GM21825 (cell line): ENCODE measurements around the gene PRTFDC1.
"Not testable (repeated sequence)": the region's sequence is repeated elsewhere in the genome, so short reads cannot be mapped to it uniquely, and the experiment has no call there.

ENCODE experiments used
- ATAC-seq: cut with Tn5 transposase; IDR thresholded peaks from one replicate; pipeline ENCODE4 v1.9.1; 2021; ENCODE audit warnings: mild to moderate bottlenecking, moderate library complexity; ENCODE audit not compliant: unreplicated experiment

PRTFDC1 gene

DNA sequence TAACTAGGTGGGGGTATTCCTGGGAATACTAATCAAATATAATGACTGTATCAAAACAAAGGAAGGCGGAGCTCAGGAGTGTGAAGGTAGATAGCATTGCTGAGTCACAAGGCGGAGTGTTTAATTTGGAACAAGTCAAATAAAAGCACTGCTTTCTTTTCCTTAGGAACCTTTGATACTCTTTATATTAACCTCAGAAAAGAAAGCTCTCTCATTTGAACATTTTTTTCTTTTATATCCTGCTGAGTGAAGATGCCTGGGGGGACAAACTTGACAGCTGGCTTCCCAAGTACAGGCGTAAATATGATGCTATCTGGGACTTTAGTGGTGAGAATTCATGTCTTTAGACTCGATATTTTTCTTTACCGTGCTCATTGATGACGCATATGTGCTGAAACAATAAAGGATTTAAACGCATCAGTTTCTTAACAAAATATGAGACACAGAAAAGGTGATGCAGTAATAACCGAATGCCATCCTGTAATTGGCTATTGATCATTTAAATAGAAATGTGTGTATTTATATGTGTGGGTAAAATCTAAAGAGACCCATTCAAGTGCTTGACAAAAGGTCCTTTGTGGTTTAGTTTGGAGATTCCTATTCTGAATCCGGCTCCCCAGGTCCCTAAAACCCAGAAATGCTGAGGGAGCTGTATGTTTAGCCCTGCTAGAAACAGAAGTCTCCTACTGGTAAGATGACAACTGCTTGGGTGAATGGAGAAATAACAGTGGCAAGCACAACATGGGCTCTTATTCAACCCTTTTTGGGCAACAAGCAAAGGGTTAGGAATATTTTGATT is 102.7 kb downstream of the PRTFDC1 start:
- no peak for ATAC-seq

DNA sequence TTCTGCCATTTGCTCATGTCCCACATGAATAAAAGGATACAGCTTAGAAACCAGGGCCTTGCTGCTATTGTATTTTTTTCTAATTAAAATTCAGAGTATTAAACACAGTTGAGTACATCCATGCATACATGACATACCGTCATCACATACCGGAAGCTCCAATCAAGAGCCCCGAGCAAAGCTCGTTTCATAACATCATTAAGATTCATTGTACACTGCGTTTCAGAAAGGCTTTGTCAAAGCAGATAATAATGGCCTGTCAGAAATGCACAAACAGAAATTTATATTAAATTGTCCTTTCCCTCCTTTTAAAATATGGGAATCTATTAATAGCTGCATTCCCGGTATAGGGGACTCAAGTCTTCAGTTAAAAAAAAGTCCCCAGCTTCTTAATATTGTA is 103.4 kb downstream of the PRTFDC1 start:
- no peak for ATAC-seq

DNA sequence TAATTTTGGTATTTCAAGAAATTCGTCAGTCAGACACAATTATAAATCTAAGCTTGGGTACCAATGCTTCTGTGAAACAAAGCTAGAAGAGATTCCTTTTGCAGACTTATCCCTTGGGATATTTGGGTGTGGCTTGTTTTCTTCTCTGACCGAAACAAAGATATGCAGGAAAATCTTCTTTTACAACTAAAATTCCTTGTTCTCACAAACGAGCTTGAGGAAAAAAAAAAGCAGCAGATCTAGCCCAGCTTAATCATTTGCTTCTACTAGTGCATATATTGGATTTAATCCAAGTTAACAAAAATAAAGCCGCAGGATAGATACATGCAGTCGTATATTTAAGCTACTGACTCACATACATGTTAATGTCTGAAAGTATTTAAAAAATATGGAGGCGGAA is 104.2 kb downstream of the PRTFDC1 start:
- no peak for ATAC-seq

DNA sequence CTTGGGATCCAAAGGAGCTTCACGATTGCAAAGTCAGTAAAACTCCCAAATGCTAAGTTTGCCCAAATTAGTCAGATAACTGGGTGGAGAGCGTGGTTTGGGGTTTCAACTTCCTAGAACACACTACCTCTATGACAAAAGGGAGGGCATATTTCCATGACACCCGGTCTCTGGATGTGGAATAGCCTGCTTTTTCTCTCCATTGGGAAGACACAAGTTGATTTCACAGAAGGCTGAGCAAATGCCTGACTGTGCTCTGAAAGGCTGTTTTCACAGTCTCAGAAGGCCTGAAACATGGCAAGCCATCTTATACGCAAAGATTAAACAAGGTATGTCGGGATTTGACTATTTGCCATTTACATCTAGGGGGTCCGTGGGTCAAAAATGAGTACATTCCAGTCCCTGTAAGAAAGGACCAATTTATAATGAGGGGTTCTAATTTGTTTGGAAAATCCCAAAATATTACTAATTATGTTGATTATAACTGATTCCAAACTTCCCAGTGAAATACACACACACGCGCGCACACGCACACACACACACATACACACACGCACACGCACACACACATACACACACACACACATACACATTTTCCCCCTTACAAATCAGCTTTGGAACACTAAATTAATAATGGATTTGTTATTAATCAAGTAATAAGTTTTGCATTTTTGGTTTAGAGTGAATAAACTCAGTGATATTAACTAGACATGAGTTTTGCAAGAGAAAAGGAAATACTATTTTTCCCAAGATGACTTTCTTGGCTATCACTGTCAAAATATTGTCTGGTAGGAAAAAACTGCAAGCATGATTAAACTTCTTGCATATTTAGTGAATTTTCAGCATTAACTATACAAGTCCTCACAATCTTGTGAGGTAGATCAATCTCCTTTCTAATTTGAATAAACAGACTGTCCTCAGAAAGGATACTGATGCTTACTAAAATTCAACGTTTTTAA is 105.0 kb downstream of the PRTFDC1 start:
- no peak for ATAC-seq

DNA sequence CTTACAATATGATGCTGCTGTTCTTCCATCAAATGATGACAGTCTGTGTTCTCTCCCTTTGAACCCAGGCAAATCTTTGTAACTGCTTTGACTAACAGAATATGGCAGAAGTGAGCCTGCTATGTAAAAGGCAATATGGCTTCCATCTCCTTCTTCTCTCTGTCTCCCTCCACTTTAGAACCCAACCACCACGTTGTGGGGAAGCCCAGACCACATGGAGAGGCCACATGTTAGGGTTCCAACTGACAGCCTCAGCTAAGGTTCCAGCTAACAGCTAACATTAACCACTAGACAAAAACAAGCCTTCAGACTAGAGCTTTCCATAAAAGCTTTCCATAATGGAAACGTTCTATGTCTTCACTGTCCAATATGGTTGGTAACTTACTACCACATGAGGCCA is 107.7 kb downstream of the PRTFDC1 start:
- no peak for ATAC-seq

DNA sequence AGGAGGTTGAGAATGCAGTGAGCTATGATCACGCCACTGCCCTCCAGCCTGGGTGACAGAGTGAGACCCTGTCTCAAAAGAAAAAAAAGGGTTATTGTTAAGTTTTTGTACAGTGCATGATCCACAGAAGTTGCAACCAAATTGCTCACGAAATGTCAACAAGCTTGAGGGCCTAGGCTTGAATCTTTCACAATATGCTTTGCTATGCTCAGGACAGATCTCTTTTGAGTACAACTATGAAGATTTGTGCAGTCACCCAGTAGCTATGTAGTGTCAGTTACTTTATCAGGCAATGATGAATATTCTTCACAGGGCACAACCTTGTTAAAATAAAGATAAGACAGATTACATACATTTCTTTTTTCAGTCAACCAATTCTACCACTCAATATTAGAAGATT is 109.2 kb downstream of the PRTFDC1 start:
- no peak for ATAC-seq

DNA sequence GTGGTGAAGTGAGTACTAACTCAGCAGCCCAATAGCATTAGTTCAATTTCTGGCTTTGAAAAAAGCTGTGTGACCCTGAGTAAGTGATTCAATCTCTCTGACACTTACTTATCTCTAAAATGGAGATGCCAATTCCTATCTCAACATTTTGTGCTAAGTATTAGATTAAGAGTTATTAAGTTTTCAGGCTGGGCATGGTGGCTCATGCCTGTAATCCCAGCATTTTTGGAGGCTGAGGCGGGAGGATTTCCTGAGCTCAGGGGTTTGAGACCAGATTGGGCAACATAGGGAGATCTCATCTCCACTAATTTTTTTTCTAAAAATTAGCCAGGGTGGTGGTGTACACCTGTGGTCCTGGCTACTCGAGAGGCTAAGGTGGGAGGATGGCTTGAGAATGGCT is 109.5 kb downstream of the PRTFDC1 start:
- ATAC-seq, result no peak

DNA sequence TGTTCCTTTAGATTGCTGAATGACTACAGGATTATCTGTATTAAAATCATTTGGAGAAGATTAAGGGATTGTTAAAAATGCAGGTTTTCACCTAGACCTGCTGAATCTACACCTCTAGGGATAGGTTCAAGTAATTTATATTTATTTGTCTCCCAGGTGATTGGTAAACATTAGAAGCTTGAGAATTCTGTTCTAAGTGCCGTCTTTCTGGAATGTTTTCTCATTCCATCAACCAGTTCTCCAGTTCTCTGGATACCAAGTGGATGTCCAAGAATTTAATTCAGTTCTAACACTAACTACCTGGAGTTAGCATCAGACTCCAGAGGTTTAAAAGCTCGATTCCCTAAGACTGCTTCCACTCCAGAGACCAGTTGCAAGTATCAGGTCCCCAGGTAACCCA is 110.9 kb downstream of the PRTFDC1 start:
- no peak for ATAC-seq

DNA sequence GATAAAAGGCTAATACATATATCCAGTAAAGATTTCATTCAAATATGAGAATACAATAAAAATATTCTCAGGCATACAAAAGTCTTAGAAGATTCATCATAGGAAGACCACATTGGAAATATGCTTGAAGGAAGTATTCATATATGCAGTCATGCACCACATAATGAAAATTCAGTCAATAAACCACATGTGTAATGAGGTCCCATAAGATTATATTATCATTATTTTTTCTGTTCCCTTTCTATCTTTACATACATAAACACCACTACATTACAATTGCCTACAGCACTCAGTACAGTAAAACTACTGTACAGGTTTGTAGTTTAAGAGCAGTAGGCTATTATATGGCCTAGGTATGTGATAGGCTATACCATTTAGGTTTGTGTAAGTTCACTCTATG is 111.6 kb downstream of the PRTFDC1 start:
- ATAC-seq, result no peak

DNA sequence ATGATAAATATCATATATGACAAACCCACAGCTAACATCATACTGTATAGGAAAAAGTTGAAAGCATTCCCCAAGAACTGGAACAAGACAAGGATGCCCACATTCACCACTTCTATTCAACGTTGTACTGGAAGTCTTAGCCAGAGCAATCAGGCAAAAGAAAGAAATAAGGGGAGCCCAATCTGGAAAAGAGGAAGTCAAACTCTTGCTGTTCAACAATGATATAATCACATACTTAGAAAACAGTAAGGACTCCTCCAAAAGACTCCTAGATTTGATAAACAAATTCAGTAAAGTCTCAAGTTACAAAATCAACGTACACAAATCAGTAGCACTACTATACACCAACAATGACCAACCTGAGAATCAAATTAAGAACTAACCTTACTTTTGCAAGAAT is 114.6 kb downstream of the PRTFDC1 start:
- ATAC-seq, result not testable (repeated sequence)

DNA sequence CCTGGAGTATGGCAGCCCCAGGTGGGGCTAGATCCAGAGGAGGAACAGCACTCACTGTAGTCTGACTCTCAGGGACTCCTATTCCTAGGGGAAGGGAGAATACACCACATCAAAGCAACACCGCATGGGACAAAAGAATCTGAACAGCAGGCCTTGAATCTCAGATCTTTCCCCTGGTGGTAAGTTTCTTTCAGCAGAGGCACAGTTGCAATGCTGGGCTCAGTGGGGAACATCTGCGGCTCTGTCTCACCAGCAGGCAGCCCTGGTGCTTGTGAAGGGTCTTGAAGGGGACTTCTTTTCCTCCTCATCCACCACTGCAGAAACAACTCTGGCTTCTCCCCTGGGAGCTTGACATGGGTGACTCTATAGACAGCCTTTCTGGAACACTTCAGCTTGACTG is 117.5 kb downstream of the PRTFDC1 start:
- no peak for ATAC-seq

DNA sequence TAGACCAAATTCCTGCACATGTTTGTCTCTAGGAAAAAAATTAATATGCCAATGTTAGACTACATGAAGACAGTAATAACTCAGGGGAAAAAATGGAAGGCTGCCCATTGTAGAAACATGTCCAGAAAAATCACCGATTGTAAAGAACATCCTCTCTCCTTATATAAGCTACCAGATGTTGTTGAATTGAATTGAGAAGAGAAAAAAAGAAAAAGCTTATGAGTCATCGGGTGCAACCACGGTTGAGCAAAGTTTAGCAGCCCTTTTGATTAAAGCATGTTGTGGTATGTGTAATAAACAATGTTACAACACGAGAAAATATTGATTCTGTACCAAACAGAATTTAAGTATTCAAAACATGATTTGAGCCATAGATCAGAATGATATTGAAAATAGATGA is 126.4 kb downstream of the PRTFDC1 start:
- no peak for ATAC-seq

DNA sequence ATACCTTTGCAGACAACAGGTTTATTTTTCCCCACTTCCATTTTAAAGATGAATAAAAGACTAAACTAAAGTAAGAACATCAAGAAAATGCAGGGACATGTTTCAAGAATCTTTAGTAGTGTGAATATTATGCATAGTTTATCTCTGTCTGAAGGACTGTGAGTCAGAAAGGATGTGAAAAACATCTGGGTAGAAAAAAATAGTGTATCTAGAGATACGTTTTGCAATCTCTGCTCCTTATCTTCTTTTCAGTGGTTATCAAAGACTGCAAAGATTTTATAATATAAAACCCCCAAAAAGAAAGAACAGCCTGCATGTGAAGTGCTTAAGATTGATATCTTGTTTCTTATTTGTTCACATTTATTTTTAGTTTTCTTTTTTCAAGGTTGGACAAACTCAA is 126.9 kb downstream of the PRTFDC1 start:
- ATAC-seq, result no peak

DNA sequence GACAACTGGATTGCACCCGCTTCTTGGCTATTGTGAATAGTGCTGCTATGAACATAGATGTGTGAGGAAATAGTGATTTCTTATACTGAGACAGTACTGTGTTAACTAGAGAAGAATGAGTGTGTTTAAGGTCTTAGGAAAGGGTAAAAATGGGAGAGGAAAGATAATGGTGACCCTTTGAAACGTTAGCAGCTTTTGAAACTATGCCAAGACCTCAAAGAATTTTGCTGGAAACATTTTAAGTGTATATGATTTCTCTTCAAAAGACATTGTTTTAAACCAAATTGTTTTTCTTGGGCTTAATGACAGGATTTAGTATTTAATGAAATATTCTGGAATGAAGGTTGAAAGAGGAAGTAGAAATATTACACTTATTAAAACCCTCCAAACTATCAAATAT is 127.9 kb downstream of the PRTFDC1 start:
- ATAC-seq, result no peak

DNA sequence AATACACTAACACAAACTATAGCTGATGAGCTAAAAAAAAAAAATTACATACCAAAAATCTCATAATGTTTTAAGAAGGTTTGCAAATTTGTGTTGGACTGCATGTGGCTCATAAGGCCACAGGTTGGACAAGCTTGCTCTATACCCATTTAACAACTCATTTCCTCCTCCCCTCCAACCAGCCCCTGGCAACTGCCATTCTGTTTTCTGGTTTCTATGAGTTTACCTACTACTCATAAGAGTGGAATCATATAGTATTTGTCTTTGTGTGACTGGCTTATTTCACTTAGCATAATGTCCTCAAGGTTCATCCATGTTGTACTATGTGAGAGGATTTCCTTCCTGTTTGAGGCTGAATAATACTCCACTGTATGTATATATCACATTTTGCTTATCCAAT is 128.3 kb downstream of the PRTFDC1 start:
- ATAC-seq, result no peak

DNA sequence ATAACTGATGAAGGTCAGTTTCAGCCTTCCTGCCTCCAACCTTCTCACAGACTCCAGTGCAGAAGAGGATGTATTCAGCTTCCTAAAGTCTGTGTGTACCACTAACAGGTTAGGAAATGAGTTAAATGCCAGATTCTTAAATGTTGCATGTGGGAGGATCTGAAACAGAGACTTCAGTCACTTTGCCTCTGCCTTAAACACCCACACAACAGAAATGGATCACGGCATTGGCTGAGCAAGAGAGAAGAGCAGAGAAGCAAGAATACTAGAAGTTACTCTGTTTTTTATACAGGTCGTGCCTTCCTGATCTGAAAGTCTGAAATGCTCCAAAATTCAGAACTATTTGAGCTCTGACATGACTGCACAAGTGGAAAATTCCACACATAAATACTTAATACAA is 129.8 kb downstream of the PRTFDC1 start:
- ATAC-seq, result peak; percentile 71

DNA sequence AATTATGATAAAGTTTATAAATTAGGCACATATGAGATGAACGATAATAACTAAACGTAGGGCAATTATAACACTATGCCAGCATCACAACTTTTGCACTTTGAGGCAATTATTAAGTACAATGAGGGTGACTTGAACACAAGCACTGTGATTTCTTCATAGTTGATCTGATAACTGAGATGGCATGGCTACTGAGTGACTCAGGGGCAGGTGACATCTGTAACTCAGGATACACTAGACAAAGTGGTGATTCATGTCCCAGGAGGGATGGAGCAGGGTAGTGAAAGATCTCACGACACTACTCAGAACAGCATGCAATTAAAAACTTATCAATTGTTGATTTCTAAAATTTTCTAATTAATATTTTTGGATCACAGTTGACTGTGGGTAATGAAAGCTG is 130.4 kb downstream of the PRTFDC1 start:
- ATAC-seq, result no peak

DNA sequence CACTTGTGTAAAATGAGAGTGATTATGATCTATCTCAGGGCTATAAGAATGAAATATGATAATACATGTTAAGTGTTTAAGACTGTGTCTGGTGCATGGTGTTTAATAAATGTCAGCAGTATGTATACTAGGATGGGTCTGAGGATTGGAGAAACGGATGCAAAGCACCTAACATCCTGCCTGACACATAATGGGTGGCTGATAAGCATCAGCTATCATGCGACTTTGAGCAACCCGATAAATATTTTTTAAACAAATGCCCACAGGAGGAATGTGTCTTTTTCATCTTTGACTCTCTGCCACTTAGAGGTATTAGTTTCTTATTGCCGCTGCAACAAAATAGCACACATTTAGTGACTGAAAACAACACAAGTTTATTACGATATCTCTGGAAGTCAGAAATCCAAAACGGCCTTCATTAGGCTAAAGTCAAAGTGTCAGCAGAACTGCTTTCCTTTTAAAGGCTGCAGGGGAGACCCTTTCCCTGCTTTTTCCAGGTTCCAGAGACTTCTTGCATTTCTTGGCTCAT is 135.5 kb downstream of the PRTFDC1 start:
- no peak for ATAC-seq

DNA sequence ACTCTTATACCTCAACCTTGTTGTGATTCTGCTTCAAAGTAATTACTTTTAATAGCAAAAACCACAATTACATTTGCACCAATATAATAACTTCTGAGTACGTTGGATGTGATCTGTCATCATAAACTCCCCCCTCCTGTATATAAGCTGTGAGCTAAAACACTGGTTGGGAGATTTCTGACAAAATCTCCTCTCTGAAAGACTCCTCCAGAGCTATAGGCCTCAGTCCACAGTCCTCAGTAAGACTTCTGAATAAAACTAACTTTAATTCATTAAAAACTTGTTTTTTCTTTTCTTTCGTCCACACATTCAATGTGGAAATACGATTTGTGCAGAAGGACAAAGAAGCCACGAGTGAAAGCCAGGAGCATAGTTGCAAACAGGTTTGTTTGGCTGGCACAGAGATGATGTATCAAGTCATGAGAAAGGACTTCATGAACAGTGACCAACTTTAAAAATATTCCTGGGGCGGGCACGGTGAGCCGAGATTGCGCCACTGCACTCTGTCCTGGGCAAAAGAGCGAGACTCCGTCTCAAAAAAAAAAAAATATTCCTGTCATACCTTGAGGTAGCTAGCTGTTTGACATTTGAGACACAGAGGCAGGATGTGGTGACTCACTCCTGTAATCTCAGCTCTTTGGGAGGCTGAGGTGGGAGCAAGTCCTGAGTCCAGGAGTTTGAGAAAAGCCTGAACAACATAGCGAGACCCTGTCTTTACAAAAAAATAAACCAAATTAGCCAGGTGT is 137.7 kb downstream of the PRTFDC1 start:
- no peak for ATAC-seq

DNA sequence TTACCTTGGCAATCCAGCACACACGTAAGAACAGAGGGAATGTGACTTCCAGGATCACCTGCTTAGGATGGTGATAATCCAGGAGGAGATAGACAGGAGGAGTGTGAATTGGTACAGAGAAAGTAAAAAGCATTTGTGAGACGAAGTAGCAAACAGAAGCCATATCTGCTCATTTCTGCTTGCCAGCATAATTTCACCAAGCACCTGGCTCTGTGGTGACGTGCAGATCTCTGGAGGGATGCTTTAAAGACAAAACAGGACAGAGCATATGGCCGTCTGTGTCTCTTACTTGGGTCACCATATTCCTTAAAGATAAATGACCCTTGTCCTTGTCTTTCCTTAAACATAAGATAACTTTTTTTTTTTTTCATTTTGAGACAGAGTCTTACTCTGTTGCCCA is 138.6 kb downstream of the PRTFDC1 start:
- ATAC-seq, result no peak

DNA sequence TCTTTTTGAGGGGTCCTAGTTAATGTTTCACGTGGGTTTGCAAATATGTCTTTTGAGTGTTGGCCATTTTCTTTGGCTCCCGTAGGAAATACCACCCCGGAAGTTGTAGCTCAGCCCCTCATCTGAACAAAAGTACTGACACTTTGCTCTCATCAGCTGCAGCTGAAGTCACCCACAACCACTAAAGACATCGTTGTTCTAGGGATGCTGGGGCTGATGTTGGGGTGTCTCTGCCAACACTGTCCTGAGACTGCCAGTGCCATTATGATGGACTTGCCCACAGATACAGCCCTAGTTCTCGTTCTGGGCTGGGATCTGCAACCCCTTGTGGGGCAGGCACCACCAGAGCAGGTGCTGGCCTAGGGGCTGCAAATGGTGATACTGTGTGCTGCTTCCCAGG is 146.1 kb downstream of the PRTFDC1 start:
- no peak for ATAC-seq
